PFSK-1 (cell line): ENCODE results near the gene COL24A1.

Source experiments
- FOXP2 ChIP-seq: optimal IDR thresholded peaks from 2 replicates; pipeline ENCODE3; 2011; ENCODE audit warnings: borderline replicate concordance, control low read depth, inconsistent platforms; ENCODE audit not compliant: insufficient read depth; ENCODE audit errors: extremely low read length, extremely low read depth
- POLR2AphosphoS5 ChIP-seq: IDR thresholded peaks from 2 replicates; pipeline ENCODE4 v1.6.1; 2012; ENCODE audit warnings: low read depth, mild to moderate bottlenecking, control low read depth, low read length, moderate library complexity
- REST ChIP-seq, 2 experiments: IDR thresholded peaks; 2 replicates each; pipeline versions ENCODE4 v1.6.1 to v1.8.0; 2011 to 2012; ENCODE audit warnings: low read depth in 2 of 2, low read length in 2 of 2, control low read depth in 1 of 2, inconsistent platforms in 1 of 2, mild to moderate bottlenecking in 1 of 2, moderate library complexity in 1 of 2; ENCODE audit not compliant: insufficient read depth in 1 of 2
- SIN3A ChIP-seq: IDR thresholded peaks from 2 replicates; pipeline ENCODE4 v1.6.1; 2012; ENCODE audit warnings: mild to moderate bottlenecking, low read length, moderate library complexity, borderline replicate concordance; ENCODE audit not compliant: insufficient read depth
- TAF1 ChIP-seq: IDR thresholded peaks from 2 replicates; pipeline ENCODE4 v1.6.1; 2012; ENCODE audit warnings: low read length, control low read depth, borderline replicate concordance; ENCODE audit not compliant: insufficient read depth

GRCh38 chr1:86085741-86086409 lies 70.7 kb downstream of the COL24A1 start:
- TF ChIP-seq FOXP2 (no peak), TAF1 (no peak), POLR2AphosphoS5 (no peak), REST (IDR thresholded peaks at IDR 0.05; ENCODE audit: insufficient read depth in 1 of 2, low read depth in 2 of 2, low read length in 2 of 2) (no peak), SIN3A (no peak)
